Measurements from ENCODE around the gene UCP2.
A peak's percentile ranks its signal among the peaks of the same experiment; 100 is the strongest.

UCP2 gene

DNA sequence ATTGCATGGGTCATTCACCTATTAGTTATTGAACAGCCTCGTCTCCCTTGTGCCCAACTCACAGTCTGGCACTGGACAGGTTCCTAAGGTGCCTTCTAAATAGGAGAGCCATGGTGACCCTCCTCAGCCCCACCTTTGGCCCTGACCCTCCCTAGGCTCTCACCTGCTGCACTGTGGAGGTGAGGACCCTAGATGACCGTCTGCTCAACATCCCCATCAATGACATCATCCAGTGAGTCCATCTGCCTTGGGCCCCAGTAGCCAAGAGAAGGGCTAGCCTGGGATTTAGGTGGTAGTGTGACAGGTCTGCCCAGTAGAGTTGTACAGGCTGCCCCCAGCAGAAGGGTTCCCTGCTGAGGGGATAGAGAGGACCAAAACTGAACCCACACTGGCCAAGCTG lies 13.6 kb downstream of the UCP2 start:
- no peak for DNase-seq

DNA sequence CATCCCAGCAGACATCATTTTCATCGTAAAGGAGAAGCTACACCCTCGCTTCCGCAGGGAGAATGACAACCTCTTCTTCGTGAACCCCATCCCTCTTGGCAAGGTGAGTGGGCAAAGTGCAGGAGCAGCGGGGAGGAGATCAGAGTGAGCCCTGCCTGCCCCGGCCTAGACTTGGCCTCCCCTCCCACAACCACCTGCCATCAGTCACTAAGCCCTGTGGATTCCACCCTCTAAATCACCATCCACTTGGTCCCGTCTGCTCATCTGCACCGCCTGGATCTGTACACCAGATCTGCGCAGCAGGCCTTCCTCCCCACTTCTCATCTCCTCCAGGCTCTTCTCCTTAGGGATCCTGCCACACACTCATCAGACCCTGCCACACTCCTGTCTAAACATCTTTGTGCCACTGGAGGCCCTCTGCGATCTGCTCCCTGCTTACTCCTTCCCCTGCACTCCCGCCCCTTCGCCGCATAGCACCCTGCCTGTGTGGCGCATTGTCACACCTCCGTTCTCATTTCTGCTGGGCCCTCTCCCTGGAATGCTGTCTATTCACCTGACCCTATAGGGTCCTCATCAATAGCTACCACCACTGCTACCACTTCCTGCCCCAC lies 14.2 kb downstream of the UCP2 start:
- DNase-seq = no peak

DNA sequence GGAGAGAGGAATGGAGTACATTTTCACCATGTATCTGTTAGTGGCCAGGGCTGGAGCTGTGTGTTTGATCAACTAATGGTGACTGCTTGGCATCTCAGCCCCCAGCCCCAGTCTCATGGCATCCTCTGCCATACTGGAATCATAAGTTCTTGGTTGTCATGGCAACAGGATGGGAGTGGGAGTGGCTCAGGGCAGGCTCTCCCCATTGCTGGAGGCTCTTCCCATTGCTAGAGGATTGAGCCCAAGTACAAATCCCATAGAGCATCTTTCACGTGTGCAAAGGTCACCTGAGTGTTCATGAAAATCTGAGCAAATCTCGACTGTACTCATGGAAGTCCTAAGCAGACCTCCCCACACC lies 16.9 kb downstream of the UCP2 start:
- DNase-seq = no peak

DNA sequence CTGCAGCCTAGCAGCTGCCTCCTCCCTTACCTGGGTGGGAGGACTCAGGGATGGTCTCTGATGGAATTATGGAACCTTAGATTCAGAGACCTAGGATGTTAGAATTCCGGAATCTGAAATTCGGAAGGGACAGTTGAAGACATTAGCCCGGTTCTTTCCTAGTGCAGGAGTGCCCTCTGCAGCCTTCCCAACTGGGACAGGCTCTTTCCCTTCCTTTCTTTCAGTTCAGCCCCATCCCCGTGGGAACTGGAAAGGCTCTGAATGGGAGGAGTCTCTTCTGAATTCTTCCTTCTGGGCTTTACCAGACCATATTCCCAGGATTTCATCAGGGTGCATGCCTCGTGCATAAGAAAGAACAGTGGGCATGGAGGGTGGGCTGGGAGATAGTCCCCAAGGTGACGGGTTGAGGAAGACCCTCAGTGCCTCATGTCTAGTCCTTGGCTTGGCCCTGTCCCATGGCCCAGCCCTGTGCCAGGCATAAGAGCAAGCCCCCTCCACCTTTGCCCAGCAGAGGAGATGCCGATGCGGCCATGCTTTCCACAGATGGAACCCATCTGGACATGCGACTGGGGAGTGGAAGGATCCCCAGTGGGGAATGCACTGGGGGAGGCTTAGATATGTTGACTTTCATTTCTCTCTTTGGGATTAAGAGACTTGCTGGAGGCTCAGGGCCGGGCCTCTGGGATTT lies 17.4 kb downstream of the UCP2 start:
- no peak for DNase-seq

DNA sequence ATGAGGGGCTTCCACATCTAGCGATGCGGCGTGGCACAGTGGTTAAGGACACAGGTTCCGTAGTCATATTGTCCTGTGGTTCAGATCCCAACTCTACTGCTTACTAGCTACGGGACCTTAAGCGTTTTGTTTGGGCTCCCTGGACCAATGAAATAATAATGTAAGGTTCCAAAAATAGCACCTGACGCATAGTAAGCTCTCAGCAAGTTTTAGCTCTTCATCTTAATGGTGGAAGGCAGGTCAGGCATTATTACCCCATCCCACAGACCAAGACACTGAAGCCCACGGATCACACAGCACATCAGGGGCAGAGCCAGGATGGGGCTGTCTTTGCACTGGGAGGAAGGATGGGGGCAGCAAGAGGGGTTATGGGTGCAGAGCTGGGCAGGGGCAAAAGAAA lies 18.8 kb downstream of the UCP2 start:
- no peak for DNase-seq

DNA sequence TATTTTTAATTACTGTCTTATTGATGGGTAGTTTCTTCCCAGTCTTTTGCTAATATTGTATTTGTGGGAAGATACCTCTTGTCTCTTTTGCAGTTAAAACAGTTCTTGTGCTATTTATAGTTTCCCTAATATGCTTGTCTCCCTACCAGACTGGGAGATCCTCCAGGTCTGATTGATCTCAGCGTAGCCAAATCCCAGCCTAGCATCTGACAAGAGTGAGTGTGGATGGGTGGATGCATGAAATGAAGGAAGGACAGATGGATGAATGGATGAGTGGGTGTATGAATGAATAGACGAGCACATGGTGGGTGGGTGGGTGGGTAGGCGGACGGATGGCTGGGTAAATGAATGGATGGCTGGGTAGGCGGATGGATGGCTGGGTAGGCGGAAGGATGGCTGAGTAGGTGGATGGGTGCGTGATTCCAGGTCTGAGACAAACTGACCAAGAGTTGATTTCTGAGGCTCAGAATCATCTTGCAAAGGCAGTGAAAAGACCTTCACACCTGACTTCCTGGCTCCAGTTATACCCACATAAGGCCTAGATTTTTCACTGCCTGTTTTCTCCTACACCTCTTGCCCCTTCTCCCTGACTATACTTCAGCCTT lies 20.4 kb downstream of the UCP2 start:
- no peak for DNase-seq

DNA sequence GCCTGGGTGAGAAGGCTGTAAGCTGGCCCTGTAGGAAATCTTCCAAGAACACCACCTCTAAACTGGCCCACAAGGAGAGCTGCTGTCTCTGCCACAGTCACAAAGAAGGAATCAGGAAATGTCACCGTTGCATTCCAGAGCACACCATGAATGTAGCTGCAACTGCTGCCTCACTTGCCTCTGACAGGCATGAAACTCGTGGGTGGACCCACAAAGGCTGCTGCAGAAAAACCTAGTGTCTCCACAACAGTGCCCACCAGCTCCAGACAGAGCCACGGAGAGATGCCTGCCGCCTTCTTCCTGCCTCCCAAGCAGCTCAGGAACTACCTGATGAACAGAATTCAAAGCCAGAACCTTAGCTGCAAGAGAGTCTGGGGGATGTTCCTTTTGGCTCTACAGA lies 21.3 kb downstream of the UCP2 start:
- no peak for DNase-seq

DNA sequence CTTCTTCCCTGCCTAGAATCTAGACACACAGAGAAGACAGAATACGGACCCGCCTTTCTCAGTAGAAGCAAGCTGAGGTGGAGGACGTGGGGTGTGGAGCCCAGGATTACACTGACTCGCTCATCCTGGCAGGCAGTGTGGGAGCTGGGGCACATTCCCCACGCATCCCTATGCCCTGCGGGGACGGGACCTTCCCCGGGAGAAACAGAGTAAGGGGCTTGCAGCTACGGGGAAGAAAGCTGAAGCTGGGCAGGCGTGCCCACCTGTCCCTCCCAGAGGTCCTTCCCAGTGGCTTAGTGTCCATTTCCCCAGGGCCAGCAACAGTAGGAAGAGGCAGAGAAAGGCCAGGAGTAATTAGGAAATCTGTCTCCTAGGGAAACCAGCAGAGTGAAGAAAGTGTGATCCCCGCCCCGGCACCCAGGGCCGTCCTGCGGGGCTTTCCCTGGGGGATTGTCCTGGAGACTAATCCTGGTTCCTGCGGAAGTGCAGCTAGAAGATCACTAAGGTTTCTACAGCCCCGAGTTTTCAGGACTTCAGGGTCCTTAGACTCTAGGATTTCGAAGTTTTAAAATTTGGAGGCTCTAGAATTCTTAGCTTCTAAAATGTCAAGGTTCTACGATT lies 24.0 kb downstream of the UCP2 start:
- no peak for DNase-seq

DNA sequence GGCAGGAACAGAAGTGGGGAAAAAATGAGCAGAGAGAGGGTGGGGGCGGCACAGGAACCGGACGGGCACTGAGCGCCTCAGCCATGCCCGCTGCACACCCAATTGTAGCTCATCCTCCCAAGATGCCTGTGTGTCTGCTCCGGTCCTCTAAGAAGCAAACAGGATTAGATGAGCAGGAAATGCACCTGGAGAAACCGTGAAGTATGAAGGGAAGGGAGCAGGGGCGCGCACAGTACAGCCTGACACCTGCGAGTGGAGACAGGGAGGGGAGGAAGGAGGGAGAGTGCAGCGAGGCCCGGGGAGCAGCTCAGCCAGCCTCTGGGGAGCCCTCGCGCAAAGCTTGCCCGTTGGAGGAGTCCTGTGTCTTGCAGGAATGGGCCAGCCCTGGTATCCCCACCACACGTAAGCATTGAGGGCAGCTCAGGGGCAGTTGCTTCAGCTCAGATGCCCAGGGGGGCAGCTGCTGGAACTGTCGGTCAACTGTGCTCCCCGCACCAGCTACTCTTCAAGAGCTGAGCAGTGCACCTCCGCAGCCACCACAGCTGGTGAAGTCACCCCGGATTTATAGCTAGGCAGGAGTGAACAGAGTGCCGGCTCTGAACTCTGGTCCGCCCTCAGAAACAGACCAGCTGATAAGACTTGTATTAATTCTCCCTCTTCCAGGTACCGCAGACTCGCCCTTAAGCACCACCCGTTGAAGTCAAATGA lies 24.8 kb downstream of the UCP2 start:
- no peak for DNase-seq

DNA sequence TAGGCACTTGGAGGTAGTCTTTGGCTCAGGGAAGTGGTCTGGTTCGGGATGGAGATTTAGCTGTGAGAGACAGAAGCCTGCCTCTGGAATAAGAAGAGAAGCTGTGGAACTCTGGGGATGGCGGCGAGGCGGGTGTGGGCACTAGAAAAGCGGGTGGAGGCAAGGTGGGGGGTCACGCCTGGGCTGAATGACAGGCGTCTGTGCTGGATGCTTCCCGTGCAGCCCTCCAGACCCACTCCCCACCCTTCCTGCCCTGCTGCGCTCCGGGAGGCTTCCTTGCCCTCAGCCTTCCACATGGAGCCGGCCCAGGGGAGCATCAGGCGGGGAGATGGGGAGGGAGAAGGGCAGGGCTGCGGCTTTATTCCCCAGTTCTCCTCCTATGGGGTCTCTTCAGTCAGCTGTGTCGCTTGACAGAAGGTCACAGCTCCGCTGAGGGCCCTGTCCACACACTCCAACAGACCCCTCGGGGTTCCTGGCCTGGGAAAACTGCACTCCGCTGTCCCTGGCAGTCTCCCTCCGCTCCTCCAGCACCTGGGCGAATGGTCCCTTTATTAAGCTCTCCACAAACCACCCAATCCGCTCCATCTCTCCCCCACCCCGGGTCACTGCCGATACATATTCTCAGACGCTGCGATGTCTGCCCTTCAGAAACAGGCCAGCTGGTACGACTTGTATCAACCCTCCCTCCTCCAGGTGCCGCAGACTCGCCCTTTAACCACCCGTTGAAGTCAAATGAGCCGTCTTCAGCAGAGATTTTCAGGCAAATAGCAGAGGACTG lies 25.6 kb downstream of the UCP2 start:
- no peak for DNase-seq

DNA sequence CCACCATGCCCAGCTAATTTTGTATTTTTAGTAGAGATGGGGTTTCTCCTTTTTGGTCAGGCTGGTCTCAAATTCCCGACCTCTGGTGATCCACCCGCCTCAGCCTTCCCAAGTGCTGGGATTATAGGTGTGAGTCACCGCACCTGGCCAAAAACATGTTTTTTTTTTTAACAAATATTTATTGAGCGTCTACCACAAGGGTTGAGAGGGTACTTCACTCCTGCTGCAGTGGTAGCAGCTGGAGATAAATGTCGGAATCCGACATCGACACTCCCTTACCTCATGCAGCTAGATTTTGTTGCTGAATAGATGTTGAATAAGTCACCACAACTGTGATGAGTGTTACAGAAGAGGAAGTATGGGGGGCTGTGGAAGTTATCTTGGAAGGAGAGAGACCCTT lies 30.8 kb downstream of the UCP2 start:
- DNase-seq = peak; percentile 63

DNA sequence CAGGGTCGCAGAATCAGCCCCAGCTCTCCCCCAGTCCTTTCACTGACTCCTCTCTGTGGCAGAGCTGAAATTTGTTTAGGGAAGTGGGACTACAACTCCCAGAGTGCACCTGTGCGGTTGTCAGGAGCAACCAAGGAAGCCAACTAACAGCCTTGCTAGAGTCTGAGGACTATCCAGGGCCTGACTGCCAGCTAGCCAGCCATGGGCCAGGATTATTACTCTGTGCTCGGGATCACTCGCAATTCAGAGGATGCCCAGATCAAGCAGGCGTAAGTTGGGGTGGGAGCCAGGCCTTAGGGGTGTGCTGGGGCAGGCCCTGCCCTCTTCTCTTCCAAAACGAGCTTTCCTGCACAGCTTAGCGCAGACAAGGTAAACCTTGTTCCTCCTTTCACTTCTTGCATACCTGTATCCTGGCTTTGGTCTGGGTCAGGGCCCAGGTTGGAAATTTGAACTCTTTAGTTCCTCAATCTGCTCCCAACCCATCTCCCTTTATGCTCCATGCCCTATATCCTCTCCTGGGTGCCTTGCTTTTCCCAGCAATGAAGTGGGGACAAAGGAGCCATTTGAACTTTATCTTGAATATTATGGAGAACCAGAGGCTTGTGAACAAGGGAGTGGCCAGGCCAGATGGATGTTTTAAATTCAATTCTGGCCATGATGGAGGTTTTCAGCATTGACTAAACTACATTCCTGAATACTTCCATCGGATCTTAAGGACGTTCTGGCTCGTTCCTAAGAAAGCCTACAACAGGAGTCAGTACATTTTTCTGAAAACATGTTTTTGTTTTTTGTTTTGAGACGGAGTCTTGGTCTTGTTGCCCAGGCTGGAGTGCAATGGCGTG lies 31.6 kb downstream of the UCP2 start, which contains the start of gene DNAJB13:
TSS of gene DNAJB13 (plus strand) at position 158 of the 842 bp plus-strand sequence. CDS start at position 202, 44 bp downstream.
- peak; percentile 67 for DNase-seq

DNA sequence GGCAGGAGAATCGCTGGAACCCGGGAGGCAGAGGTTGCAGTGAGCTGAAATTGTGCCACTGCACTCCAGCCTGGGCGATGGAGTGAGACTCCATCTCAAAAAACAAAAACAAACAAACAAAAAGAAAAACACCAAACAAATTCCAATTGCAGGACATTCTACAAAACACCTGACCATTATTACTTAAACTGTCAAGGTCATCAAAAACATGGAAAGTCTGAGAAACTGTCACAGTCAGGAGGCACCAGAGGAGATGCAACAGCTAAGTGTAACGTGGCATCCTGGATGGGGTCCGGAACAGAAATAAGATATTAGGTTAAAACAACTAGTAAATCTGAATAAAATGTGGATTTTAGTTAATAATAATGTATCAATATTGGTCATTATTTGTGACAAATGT lies 32.7 kb downstream of the UCP2 start:
- no peak for DNase-seq

DNA sequence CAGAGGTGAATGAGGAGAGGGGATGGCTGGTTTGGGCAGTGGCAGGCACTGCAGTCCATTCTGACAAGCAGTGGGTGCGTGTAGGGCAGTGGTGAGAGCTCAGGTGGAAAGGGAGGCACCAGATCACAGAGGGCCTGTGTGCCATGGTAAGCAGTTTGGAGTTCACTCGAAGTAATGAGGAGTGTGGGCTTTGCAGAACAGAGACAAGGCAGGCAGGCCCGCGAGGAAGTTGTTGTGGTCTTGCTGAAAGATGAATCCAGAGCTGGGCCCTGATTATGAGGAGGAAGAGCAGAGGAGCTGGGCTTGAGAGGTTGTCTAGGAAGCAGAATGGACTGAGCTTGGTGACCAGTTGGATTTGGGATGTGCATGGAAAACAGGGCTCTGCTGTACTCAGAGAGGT lies 33.4 kb downstream of the UCP2 start:
- no peak for DNase-seq

DNA sequence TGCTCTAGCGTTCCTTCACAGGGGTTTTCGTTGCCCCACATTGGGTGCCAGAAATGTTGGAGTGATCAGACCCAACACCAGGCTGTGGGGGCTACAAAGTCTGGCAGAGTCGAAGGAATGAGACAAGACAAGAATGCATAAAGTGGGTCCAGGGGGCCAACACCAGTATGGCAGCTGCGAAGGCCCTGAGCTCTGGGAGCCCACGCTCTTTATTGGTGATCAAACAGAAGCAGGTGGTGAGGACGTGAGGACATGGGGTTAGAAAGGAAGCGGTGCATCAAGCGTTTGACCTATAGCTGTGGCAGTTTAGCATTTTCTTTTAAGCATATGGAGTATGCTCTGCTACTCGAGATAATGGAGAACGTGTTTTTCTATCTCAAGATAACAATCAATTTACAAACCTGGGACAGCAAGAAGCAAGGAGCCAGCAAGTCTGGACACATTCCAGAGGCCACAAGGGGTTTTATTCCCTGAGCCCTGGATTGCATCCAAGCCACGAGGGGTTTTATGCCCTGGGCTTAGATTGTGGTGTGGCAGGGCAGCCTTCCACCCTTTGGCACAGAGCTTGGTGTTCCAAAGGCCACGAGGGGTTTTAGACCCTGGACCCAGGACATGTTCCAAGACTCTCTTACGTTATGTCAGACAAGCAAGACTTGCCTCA lies 35.7 kb downstream of the UCP2 start:
- no peak for DNase-seq

DNA sequence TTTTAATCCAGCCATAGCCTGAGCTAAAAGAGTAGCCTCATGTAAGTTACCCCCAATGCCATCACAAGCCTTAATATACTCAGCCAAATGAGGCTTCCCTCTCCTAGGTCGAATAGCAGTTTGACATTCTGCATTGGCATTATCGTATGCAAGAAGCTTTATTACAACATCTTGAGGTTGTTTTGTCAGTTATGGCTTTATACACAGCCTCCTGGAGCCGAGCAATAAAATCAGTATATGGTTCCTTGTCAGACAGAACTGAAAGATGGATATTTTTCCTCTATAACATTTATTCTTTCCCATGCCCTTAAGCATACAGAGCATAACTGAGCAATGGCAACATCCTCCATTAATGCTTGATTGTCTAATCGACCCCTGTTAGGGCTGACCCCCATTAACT lies 37.2 kb downstream of the UCP2 start:
- no peak for DNase-seq

DNA sequence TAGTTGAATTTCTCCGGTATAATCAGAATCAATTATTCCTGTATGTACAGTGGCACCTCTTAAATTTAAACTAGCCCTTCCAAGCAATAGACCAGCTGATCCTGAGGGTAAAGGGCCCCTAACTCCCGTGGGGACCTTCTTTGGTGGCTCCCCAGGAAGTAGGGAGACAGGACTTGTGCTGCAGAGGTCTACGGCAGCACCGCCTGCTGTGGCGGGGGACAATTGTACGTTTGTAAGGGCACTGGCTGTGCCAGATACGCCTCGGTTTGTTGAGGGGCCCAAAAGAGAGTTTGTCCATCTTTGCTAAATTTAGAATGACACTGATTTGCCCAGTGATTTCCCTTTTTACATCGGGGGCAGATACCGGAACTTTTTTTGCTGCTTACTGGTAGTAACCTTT lies 37.7 kb downstream of the UCP2 start:
- DNase-seq = no peak

DNA sequence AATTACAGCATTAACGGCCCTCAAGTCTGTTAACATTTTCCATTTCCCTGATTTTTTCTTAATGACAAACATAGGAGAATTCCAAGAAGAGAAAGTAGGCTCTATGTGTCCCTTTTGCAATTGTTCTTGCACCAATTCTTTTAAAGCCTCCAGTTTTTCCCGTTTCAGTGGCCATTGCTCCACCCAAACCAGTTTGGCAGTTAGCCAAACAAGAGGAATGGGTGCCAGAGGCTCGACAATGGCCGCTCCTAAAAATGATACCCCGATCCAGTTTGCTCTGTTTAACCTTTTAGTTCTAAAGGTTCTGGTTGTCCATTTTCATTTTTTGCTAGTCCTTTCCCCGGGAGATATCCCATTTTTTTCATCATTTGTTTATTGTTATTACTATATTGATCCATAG lies 38.6 kb downstream of the UCP2 start:
- DNase-seq = no peak

DNA sequence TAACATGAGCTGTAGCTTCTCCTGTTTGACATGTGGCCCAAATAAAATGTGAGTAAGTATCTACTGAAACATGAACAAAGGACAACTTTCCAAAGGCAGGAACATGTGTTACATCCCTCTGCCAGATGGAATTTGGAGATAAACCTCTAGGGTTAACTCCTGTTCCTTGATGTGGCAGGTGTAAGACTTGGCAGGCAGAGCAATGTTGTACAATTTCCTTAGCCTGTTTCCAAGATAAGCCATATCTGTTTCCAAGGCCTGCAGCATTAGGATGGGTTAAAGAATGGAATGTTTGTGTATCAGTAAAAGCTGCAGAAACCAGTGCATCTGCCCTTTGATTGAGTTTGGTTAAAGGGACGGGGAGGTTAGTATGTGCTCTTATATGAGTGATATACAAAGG lies 40.6 kb downstream of the UCP2 start:
- no peak for DNase-seq

DNA sequence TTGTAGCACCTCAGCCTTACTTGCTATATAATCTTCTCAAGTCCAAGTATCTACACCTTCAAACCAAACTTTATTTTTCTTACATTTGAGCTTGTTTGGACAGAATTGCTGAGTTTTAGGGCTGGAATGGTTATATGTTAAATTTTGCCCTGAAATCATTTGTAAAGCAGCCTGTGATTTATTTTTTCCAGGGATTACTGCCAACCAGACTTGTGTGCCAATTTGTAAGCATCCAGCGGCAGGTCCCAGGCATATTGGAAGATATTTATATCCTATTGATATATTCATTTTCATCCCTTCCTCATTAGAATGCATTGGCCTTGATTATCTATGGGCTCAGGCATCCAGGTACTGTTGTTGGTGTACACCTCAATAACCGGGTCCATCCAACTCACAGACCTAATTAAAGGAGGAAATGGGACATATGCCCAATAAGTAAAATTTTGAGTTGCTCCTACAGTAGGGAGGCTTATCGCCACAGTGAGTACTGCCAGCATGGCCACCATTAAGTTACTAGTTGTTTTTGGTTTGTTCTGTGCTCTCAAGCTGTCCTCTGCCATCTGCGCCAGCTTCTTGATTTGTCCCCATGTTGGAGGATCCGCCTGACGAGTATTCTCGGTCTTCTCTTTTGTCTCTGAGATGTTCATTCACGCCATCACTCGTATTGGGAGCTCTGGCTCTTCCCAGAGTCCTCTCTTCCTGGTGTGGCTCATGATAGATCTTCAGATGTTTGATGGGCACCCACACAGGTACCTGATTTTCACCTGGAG lies 41.7 kb downstream of the UCP2 start:
- DNase-seq = no peak
